PC-3 (cell line): ENCODE results near the gene XKR8. TPM values are rescaled to one million over a fixed set of nuclear protein-coding genes. Genes with fewer than 3 reads are reported as not detected.
A peak's percentile ranks its signal among the peaks of the same experiment; 100 is the strongest.

Source experiments
- ATAC-seq: fragments of 200-7000 bp; cut with Tn5 transposase; 2 replicates; pipeline ENCODE4 v1.9.1; 2020; ENCODE audit warnings: mild to moderate bottlenecking, moderate library complexity
- BruUV-seq: library from RNA; stranded (reverse); fragments of 400-500 nt; replicated peaks from 2 replicates; lab custom pipeline; 2021; lab: Mats Ljungman, UMichigan
- CTCF ChIA-PET: fragments of 300-600 bp; sonication (Branson Sonifier 250); formaldehyde crosslinking; loops from one replicate; lab custom pipeline; 2022; ENCODE audit warnings: antibody characterized with exemption; lab: Charles Lee
- POLR2A ChIA-PET: fragments of 300-600 bp; sonication (Branson Sonifier 250); formaldehyde crosslinking; loops from one replicate; lab custom pipeline; 2022; ENCODE audit warnings: antibody characterized with exemption; ENCODE audit not compliant: unreplicated experiment; lab: Charles Lee
- DNase-seq: peaks from one replicate; pipeline ENCODE4 v3.0.0-alpha.2; 2015
- H2AFZ ChIP-seq: fragments of 300-600 bp; sonication (generic); 2 replicates; pipeline ENCODE4 v1.6.0; 2016; ENCODE audit warnings: antibody characterized with exemption, low read length
- H3F3A ChIP-seq: fragments of 300-600 bp; sonication (generic); one replicate; pipeline ENCODE4 v1.6.0; 2017; ENCODE audit warnings: antibody characterized with exemption, low read length, control low read depth, mild to moderate bottlenecking; ENCODE audit not compliant: unreplicated experiment
- H3K27ac ChIP-seq: fragments of 300-600 bp; sonication (generic); 2 replicates; pipeline ENCODE4 v1.5.1; 2016; ENCODE audit warnings: mild to moderate bottlenecking, low read length
- H3K27me3 ChIP-seq: fragments of 300-600 bp; sonication (generic); 2 replicates; pipeline ENCODE4 v1.6.1; 2016; ENCODE audit warnings: low read length, mixed read lengths
- H3K36me3 ChIP-seq: fragments of 300-600 bp; sonication (generic); 2 replicates; pipeline ENCODE4 v1.6.1; 2016; ENCODE audit warnings: low read depth, mixed run types, low read length, mixed read lengths
- H3K4me1 ChIP-seq: fragments of 300-600 bp; sonication (generic); 2 replicates; pipeline ENCODE4 v1.5.1; 2016; ENCODE audit warnings: low read length; ENCODE audit not compliant: insufficient read depth
- H3K4me2 ChIP-seq: fragments of 300-600 bp; sonication (generic); 2 replicates; pipeline ENCODE4 v1.6.0; 2016; ENCODE audit warnings: low read length
- H3K4me3 ChIP-seq: fragments of 300-600 bp; sonication (generic); 2 replicates; pipeline ENCODE4 v1.5.1; 2016; ENCODE audit warnings: mild to moderate bottlenecking, low read length, mixed read lengths
- H3K79me2 ChIP-seq: fragments of 300-600 bp; sonication (generic); 2 replicates; pipeline ENCODE4 v1.6.1; 2017; ENCODE audit warnings: low read length, mixed read lengths
- H3K9ac ChIP-seq: fragments of 300-600 bp; sonication (generic); 2 replicates; pipeline ENCODE4 v1.6.0; 2016; ENCODE audit warnings: mild to moderate bottlenecking, low read length
- H3K9me2 ChIP-seq: fragments of 300-600 bp; sonication (generic); replicated peaks from 2 replicates; pipeline ENCODE4 v1.6.1; 2016; ENCODE audit warnings: mixed run types, low read length, mixed read lengths
- H3K9me3 ChIP-seq: fragments of 300-600 bp; sonication (generic); 2 replicates; pipeline ENCODE4 v1.6.1; 2016; ENCODE audit warnings: low read length, mixed read lengths
- H4K20me1 ChIP-seq: fragments of 300-600 bp; sonication (generic); 2 replicates; pipeline ENCODE4 v1.6.1; 2016; ENCODE audit warnings: low read length, mixed read lengths
- CTCF ChIP-seq: fragments of 300-600 bp; sonication (generic); conservative IDR thresholded peaks from 2 replicates; pipeline ENCODE4 v1.5.1; 2017; ENCODE audit warnings: antibody characterized with exemption, low read depth, mild to moderate bottlenecking, low read length
- EZH2 ChIP-seq: fragments of 300-600 bp; sonication (generic); IDR thresholded peaks from one replicate; pipeline ENCODE4 v1.6.1; 2017; ENCODE audit warnings: antibody characterized with exemption, mild to moderate bottlenecking, low read length; ENCODE audit not compliant: unreplicated experiment
- EZH2phosphoT487 ChIP-seq: fragments of 300-600 bp; sonication (generic); IDR thresholded peaks from 2 replicates; pipeline ENCODE4 v1.6.1; 2018; ENCODE audit warnings: mild to moderate bottlenecking, antibody characterized with exemption, low read length, borderline replicate concordance
- intact Hi-C: fragments of 100-400 bp; cut with micrococcal nuclease; formaldehyde crosslinking; loops from 2 replicates; pipeline ENCODE4 v1.9.0; 2023
- total RNA-seq: library from RNA; depleted of rRNA; stranded (reverse); fragments of >200 nt; gene quantifications from 2 replicates; pipeline ENCODE4 v1.2.3, GENCODE V29; 2014

Gene XKR8
- total RNA-seq, 1 experiment from 2014 or later: 6.9 TPM

GRCh38 chr1:27967106-27967883, 7.5 kb downstream of the XKR8 start:
- H3K4me3 ChIP-seq: no peak overlapping the region
- ChIA-PET POLR2A (no interaction called here), CTCF (no interaction called here)
- intact Hi-C loops: no loop called here
- no peaks in the 10 kb centered on the region for H3K9me3 ChIP-seq
- H4K20me1 ChIP-seq: no peaks in the 10 kb centered on the region
- H3K27me3 ChIP-seq: no peaks in the 10 kb centered on the region
- H3K4me2 ChIP-seq: peak overlapping the region; percentile 71
- H3K9me2 ChIP-seq: no peaks in the 10 kb centered on the region
- peak overlapping the region; percentile 75 for H3K9ac ChIP-seq
- ATAC-seq (no peak), DNase-seq (no peak)
- no peak for TF ChIP-seq EZH2phosphoT487
- TF ChIP-seq EZH2: no peak
- no peak for TF ChIP-seq CTCF
- peaks cover 10% of the 10 kb centered on the region for H3F3A ChIP-seq
- H2AFZ ChIP-seq: no peak overlapping the region
- H3K4me1 ChIP-seq: peaks cover 46% of the 10 kb centered on the region
- H3K79me2 ChIP-seq: peaks cover 15% of the 10 kb centered on the region
- BruUV-seq: TSS peak; percentile 11
- H3K36me3 ChIP-seq: peaks cover 3% of the 10 kb centered on the region; the same call in 1 of the 2 replicates
- peak overlapping the region; percentile 96 for H3K27ac ChIP-seq

- Histone ChIP-seq H3K36me3 (peaks cover 3% of the 10 kb centered on the region; the same call in 1 of the 2 replicates), H3F3A (peaks cover 10% of the 10 kb centered on the region), H3K4me2 (peak overlapping the region; percentile 71), H4K20me1 (no peaks in the 10 kb centered on the region), H3K79me2 (peaks cover 8% of the 10 kb centered on the region; the same call in 1 of the 2 replicates), H3K4me3 (peak overlapping the region; percentile 25), H3K27ac (peak overlapping the region; percentile 96), H3K9ac (peak overlapping the region; percentile 75), H3K9me3 (no peaks in the 10 kb centered on the region), H3K27me3 (no peaks in the 10 kb centered on the region), H3K4me1 (peaks cover 46% of the 10 kb centered on the region), H3K9me2 (no peaks in the 10 kb centered on the region), H2AFZ (no peak overlapping the region)
- ChIA-PET CTCF (no interaction called here), POLR2A (interaction anchor here (1.4 kb wide), 1 partner anchor 8 kb away, joined by 3 read pairs; the partner anchor contains the start of gene XKR8)
- intact Hi-C loops: no loop called here
- ATAC-seq: no peak
- no TSS peak for BruUV-seq
- DNase-seq: no peak
- TF ChIP-seq EZH2phosphoT487 (no peak), CTCF (no peak), EZH2 (no peak)
These were observed 8.2 kb downstream of the XKR8 start for GRCh38 chr1:27967884-27968466.

GRCh38 chr1:27968692-27969091, 8.9 kb downstream of the XKR8 start:
- Histone ChIP-seq H3K4me2 (peak overlapping the region; percentile 71), H3K9me3 (no peaks in the 10 kb centered on the region), H3K27ac (peak overlapping the region; percentile 96), H4K20me1 (no peaks in the 10 kb centered on the region), H3K9ac (peak overlapping the region; percentile 75), H3F3A (peaks cover 10% of the 10 kb centered on the region), H3K36me3 (peaks cover 3% of the 10 kb centered on the region; the same call in 1 of the 2 replicates), H3K4me3 (peak overlapping the region; percentile 25), H3K9me2 (no peaks in the 10 kb centered on the region), H3K27me3 (no peaks in the 10 kb centered on the region), H2AFZ (no peak overlapping the region), H3K4me1 (peaks cover 46% of the 10 kb centered on the region), H3K79me2 (0 out of 2 replicates have a peak, but pooled peaks cover under 1% of the 10 kb centered on the region)
- TF ChIP-seq CTCF: no peak
- DNase-seq (peak; percentile 95), ATAC-seq (peak; percentile 80)
- POLR2A ChIA-PET: interaction anchor here (1.4 kb wide), 1 partner anchor 9 kb away, joined by 3 read pairs; the partner anchor contains the start of gene XKR8
- BruUV-seq: no TSS peak
- CTCF ChIA-PET: no interaction called here
- intact Hi-C loops: no loop called here
